Inflammatory macrophage (primary cell): ENCODE data around the gene AKR1B15.
"Not testable (repeated sequence)": the region's sequence is repeated elsewhere in the genome, so short reads cannot be mapped to it uniquely, and the experiment has no call there.

ENCODE experiments used
- DNase-seq, 2 donors: peaks; one replicate each; pipeline ENCODE4 v3.0.0-alpha.2; 2020 to 2022

The AKR1B15 gene

GRCh38 chr7:134533288-134533771, 15.6 kb upstream of the AKR1B15 start:
- no peak for DNase-seq

- DNase-seq, result no peak
Observed at GRCh38 chr7:134534633-134535032, 14.3 kb upstream of the AKR1B15 start.

- DNase-seq, result no peak
Observed at GRCh38 chr7:134535272-134535918, 13.5 kb upstream of the AKR1B15 start.

GRCh38 chr7:134535919-134536299, 13.0 kb upstream of the AKR1B15 start:
- DNase-seq, result no peak

- DNase-seq, result not testable (repeated sequence)
Observed at GRCh38 chr7:134536558-134536957, 12.4 kb upstream of the AKR1B15 start.

- not testable (repeated sequence) for DNase-seq
Observed at GRCh38 chr7:134537273-134537781, 11.6 kb upstream of the AKR1B15 start.

- DNase-seq, result no peak
Observed at GRCh38 chr7:134539380-134540004, 9.4 kb upstream of the AKR1B15 start.

- not testable (repeated sequence) for DNase-seq
Observed at GRCh38 chr7:134541501-134542194, 7.3 kb upstream of the AKR1B15 start.

- DNase-seq, result no peak
Observed at GRCh38 chr7:134542195-134542771, 6.6 kb upstream of the AKR1B15 start.

- no peak for DNase-seq
Observed at GRCh38 chr7:134545380-134545779, 3.5 kb upstream of the AKR1B15 start.

GRCh38 chr7:134545918-134546317, 3.0 kb upstream of the AKR1B15 start:
- DNase-seq, result no peak

- no peak for DNase-seq
Observed at GRCh38 chr7:134546955-134547354, 2.0 kb upstream of the AKR1B15 start.

GRCh38 chr7:134547397-134548054, 1.4 kb upstream of the AKR1B15 start:
- DNase-seq, result peak; percentile 53 to 63

GRCh38 chr7:134549366-134549765, 456 bp downstream of the AKR1B15 start:
- DNase-seq, result no peak

- DNase-seq, result no peak
Observed at GRCh38 chr7:134552105-134552504, 3.2 kb downstream of the AKR1B15 start.

GRCh38 chr7:134553976-134554375, 5.1 kb downstream of the AKR1B15 start:
- peak in 1 of 2 donors; percentile 0 for DNase-seq

GRCh38 chr7:134554417-134554966, 5.6 kb downstream of the AKR1B15 start:
- DNase-seq, result no peak

- no peak for DNase-seq
Observed at GRCh38 chr7:134557391-134557790, 8.5 kb downstream of the AKR1B15 start.

- DNase-seq, result no peak
Observed at GRCh38 chr7:134558370-134558769, 9.5 kb downstream of the AKR1B15 start.

- DNase-seq, result not testable (repeated sequence)
Observed at GRCh38 chr7:134561616-134562015, 12.7 kb downstream of the AKR1B15 start.

GRCh38 chr7:134562136-134562535, 13.2 kb downstream of the AKR1B15 start:
- no peak for DNase-seq

GRCh38 chr7:134563398-134563749, 14.5 kb downstream of the AKR1B15 start:
- DNase-seq, result not testable (repeated sequence)
